ENCODE data around the gene LRP1.

LRP1 gene

GRCh38 chr12:57095440-57095839 is 32.8 kb upstream of the LRP1 start:
- no peak for TF ChIP-seq CTCF (IDR thresholded peaks at IDR 0.05; ENCODE audit: borderline replicate concordance, insufficient read depth, low read depth, low read length)
- no peak overlapping the region for H3K4me3 ChIP-seq (ENCODE audit: low read depth, low read length)

- no peak for TF ChIP-seq CTCF (IDR thresholded peaks at IDR 0.05; ENCODE audit: borderline replicate concordance, insufficient read depth, low read depth, low read length)
- no peak overlapping the region for H3K4me3 ChIP-seq (ENCODE audit: low read depth, low read length)
These were observed 32.1 kb upstream of the LRP1 start for GRCh38 chr12:57096099-57096572.

- TF ChIP-seq CTCF (IDR thresholded peaks at IDR 0.05; ENCODE audit: borderline replicate concordance, insufficient read depth, low read depth, low read length), result no peak
- no peak overlapping the region for H3K4me3 ChIP-seq (ENCODE audit: low read depth, low read length)
These were observed 31.3 kb upstream of the LRP1 start for GRCh38 chr12:57096748-57097553.

GRCh38 chr12:57097554-57097835 is 30.8 kb upstream of the LRP1 start:
- H3K4me3 ChIP-seq (ENCODE audit: low read depth, low read length), result no peak overlapping the region
- TF ChIP-seq CTCF (IDR thresholded peaks at IDR 0.05; ENCODE audit: borderline replicate concordance, insufficient read depth, low read depth, low read length), result no peak

GRCh38 chr12:57098546-57098945 is 29.7 kb upstream of the LRP1 start:
- no peak for TF ChIP-seq CTCF (IDR thresholded peaks at IDR 0.05; ENCODE audit: borderline replicate concordance, insufficient read depth, low read depth, low read length)
- H3K4me3 ChIP-seq (ENCODE audit: low read depth, low read length), result no peak overlapping the region

GRCh38 chr12:57099047-57099714 is 29.1 kb upstream of the LRP1 start:
- H3K4me3 ChIP-seq (ENCODE audit: low read depth, low read length), result no peak overlapping the region
- TF ChIP-seq CTCF (IDR thresholded peaks at IDR 0.05; ENCODE audit: borderline replicate concordance, insufficient read depth, low read depth, low read length), result no peak

GRCh38 chr12:57099766-57100165 is 28.5 kb upstream of the LRP1 start:
- no peak for TF ChIP-seq CTCF (IDR thresholded peaks at IDR 0.05; ENCODE audit: borderline replicate concordance, insufficient read depth, low read depth, low read length)
- H3K4me3 ChIP-seq (ENCODE audit: low read depth, low read length), result no peak overlapping the region

All from GM12875 (cell line).